HG02798 (cell line): Measurements from ENCODE around the gene CCDC51.
"Not testable (repeated sequence)": the region's sequence is repeated elsewhere in the genome, so short reads cannot be mapped to it uniquely, and the experiment has no call there.

ENCODE experiments used
- ATAC-seq: cut with Tn5 transposase; IDR thresholded peaks from one replicate; pipeline ENCODE4 v1.9.1; 2021; ENCODE audit warnings: mild to moderate bottlenecking; ENCODE audit not compliant: unreplicated experiment, poor library complexity

The CCDC51 gene

GRCh38 chr3:48439820-48440589 lies at the start of gene CCDC51, which contains the start of gene TMA7:
Gene CCDC51 (minus strand): TSS chr3:48440119. CDS start chr3:48435128, 4,991 bp downstream.
Gene TMA7 (plus strand): TSS chr3:48440257. CDS start chr3:48440297, 40 bp downstream.
- peak; percentile 97 for ATAC-seq

DNA sequence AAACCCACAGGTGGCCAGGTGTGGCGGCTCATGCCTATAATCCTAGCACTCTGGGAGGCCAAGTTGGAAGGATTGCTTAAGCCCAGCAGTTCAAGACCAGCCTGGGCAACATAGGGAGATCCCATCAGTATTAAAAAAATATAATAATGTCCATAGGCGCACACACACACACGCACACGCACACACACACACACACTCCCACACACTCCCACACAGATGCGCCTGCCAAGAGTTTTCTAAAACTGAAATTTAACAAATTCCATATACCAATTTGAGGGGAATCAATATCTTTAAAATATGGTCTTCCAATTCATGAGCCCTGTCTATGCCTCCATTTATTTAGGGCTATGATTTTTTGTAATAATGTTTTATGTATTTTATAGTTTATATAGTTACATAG lies 47.0 kb upstream of the CCDC51 start:
- ATAC-seq: no peak

GRCh38 chr3:48482822-48483221 lies 42.9 kb upstream of the CCDC51 start:
- ATAC-seq: not testable (repeated sequence)

- ATAC-seq: not testable (repeated sequence)
Measured at GRCh38 chr3:48480891-48481290, 41.0 kb upstream of the CCDC51 start.

- ATAC-seq: no peak
Measured at GRCh38 chr3:48478626-48479555, 39.0 kb upstream of the CCDC51 start.

GRCh38 chr3:48477959-48478520 lies 38.1 kb upstream of the CCDC51 start:
- no peak for ATAC-seq

DNA sequence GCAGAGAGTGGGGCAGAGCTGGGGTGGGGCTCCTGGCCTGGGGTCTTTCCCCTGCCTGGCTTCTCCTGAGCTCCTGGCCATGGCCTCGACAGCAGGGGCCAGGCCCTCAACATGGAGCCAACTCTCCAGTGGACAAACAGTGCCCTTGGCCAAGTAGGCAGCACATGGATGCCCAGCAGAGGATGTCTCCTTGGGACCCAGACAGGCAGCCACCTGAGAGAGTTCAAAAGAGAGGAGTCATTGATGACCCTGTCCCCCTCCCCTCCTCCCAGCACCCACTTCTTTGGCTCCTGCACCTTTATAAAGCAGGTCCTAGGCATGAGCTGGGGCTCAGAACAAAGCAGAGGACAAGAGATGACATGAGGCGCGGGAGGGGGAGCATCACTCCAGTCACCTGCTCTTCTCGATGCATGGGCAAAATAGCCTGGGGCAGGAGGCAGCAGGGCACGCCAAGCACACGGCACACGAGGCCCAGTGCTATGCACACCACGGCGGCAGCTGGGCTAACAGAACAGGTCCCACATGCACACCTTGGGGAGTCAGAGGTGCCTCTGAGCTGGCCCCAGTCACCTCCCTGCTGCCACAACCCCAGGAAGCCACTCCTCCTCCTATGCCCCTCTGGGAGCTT lies 36.6 kb upstream of the CCDC51 start:
- no peak for ATAC-seq

GRCh38 chr3:48475188-48475587 lies 35.3 kb upstream of the CCDC51 start:
- no peak for ATAC-seq

- no peak for ATAC-seq
Measured at GRCh38 chr3:48474619-48475018, 34.7 kb upstream of the CCDC51 start.

DNA sequence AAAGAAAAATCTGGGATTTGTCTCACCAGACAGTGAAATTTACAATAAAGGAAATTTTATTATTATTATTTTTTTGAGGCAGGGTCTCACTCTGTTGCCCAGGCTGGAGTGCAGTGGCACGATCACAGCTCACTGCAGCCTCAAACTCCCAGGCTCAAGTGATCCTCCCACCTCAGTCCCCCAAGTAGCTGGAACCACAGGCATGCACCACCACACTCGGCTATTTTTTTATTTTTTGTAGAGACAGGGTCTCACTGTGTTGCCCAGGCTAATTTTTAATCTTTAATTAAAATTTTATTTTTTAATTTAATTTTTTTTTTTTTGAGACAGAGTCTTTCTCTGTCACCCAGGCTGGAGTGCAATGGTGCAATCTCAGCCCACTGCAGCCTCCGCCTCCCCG lies 34.1 kb upstream of the CCDC51 start:
- ATAC-seq: not testable (repeated sequence)

DNA sequence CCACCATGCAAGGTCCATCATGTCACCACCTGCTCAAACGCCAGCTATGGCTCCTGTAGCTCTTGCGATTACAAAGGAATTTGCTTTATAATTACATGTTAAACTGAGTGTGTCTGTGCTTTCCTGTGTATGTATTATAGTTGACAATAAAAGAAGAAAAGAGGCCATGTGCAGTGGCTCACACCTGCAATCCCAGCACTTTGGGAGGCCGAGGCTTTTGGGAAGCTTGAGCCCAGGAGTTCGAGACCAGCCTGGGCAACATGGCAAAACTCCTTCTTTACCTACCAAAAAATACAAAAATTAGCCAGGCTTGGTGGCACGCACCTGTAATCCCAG lies 33.7 kb upstream of the CCDC51 start:
- ATAC-seq: no peak

GRCh38 chr3:48472923-48473616 lies 33.2 kb upstream of the CCDC51 start:
- peak; percentile 83 for ATAC-seq

GRCh38 chr3:48472673-48472922 lies 32.7 kb upstream of the CCDC51 start:
- ATAC-seq: peak; percentile 11

GRCh38 chr3:48470286-48470685 lies 30.4 kb upstream of the CCDC51 start:
- no peak for ATAC-seq

- no peak for ATAC-seq
Measured at GRCh38 chr3:48469046-48469915, 29.4 kb upstream of the CCDC51 start.

GRCh38 chr3:48468329-48468731 lies 28.4 kb upstream of the CCDC51 start:
- ATAC-seq: no peak

DNA sequence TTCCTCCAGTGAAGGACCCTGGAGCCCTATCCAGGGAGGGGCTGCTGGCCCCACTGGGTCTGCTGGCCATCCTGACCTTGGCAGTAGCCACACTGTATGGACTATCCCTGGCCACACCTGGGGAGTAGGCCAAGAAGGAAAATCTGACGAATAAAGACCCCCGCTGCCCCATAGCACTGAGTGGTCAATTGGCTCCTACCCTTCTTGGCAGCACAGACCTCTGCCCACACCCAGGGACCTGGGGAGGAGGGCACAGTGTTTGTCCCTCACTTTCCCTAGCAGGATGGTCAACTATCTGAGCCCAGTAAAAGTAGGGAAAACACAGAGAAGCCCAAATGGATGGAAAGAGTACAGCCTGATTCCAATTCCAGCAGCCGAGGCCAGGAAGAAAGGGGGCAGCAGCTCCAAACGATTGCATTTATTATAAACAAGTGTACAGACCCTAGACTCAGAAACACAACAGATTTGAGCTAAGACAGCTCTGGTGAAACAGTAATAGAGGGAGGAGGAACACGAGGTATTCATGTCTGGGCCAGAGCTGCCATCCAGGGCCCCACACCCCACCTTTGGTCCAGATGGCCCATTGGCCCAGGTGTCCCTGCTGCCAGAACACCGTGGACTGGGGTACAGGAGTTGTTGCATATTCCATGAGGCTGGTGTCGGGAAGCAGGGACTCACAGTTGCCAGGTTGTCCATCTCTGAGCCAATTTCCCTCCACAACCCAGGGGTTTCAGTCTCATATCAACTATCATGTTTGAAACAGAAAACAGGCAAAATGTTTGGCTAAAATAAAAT lies 27.8 kb upstream of the CCDC51 start:
- no peak for ATAC-seq

DNA sequence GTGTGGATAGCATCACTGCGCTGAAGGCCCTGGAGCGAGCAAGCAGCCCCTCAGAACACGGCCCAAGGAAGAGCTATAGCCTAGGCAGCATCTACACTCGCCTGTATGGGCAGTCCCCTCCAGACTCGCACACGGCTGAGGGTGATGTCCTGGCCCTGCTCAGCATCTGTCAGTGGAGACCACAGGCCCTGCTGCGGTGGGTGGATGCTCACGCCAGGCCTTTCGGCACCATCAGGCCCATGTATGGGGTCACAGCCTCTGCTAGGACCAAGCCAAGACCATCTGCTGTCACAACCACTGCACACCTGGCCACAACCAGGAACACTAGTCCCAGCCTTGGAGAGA lies 27.2 kb upstream of the CCDC51 start:
- ATAC-seq: no peak
